Progenitor cell of endocrine pancreas (in vitro differentiated cells): ENCODE data around the gene SKI. TPM values are rescaled to one million over a fixed set of nuclear protein-coding genes. Genes with fewer than 3 reads are reported as not detected.
A peak's percentile ranks its signal among the peaks of the same experiment; 100 is the strongest.

Experiments
- DNase-seq: peaks from one replicate; pipeline ENCODE4 v3.0.0; 2021; ENCODE audit warnings: low spot score; ENCODE audit not compliant: unreplicated experiment
- H3K27ac Mint-ChIP-seq: 2 replicates; pipeline ENCODE4 v1.8.0; 2021; ENCODE audit warnings: mild to moderate bottlenecking, moderate library complexity, mixed read lengths
- H3K27me3 Mint-ChIP-seq: 2 replicates; pipeline ENCODE4 v1.8.0; 2021; ENCODE audit warnings: mixed read lengths
- H3K36me3 Mint-ChIP-seq: 2 replicates; pipeline ENCODE4 v1.8.0; 2022; ENCODE audit warnings: mixed read lengths; ENCODE audit not compliant: insufficient read depth
- H3K4me1 Mint-ChIP-seq: 2 replicates; pipeline ENCODE4 v1.8.0; 2021; ENCODE audit warnings: low read depth, mixed read lengths
- H3K4me3 Mint-ChIP-seq: 2 replicates; pipeline ENCODE4 v1.8.0; 2021; ENCODE audit warnings: low read depth, mild to moderate bottlenecking, moderate library complexity, mixed read lengths
- H3K9me3 Mint-ChIP-seq: 2 replicates; pipeline ENCODE4 v1.8.0; 2021; ENCODE audit warnings: low read depth, mixed read lengths
- total RNA-seq: library from RNA; stranded (reverse); gene quantifications from 2 replicates; pipeline ENCODE4 v1.2.1, GENCODE V29; 2021
- TF ChIP-seq, protein P1 (sequence below): fragments of 200-600 bp; sonication (generic); IDR thresholded peaks from one replicate; pipeline ENCODE4 v1.5.0; 2021; ENCODE audit warnings: antibody characterized with exemption, mild to moderate bottlenecking; ENCODE audit not compliant: unreplicated experiment

SKI gene
- total RNA-seq, 1 donor from 2014 or later = 56.2 TPM

- peaks cover 3% of the 10 kb centered on the region for H3K4me1 Mint-ChIP-seq
Measured at GRCh38 chr1:2320760-2321667, 92.9 kb downstream of the SKI start.

DNA sequence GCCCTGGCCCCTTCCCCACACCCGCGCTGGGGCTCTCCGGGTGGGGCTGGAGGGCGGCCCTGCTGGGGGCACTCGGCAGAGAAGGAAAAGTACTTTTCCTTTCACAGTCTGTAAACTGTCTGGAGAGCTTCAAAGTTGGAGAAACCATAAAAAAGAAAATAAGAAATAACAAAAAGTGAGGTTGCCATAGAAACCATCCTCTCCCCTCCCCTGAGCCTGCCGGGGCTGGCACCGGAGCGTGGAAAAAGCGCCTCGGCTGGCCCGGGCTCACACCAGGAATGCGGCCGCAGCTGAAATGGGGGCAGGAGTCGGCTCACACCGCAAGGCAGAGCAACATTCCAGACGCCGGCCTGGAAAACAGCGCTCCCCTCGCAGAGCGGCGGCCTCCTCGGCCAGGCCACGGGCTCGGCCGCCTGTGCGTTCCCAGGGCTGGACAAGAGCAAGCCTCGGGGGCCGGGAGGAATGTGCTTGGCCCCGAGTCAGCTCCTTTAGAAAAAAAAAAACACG is 94.0 kb downstream of the SKI start:
- H3K27me3 Mint-ChIP-seq = peaks cover 17% of the 10 kb centered on the region
- no peak overlapping the region for H3K4me3 Mint-ChIP-seq
- H3K27ac Mint-ChIP-seq = peak overlapping the region; percentile 69

More at GRCh38 chr1:2320760-2321667, 92.9 kb downstream of the SKI start:
- Mint-ChIP-seq H3K9me3 (no peaks in the 10 kb centered on the region), H3K27ac (no peak overlapping the region), H3K4me3 (no peak overlapping the region), H3K36me3 (no peaks in the 10 kb centered on the region), H3K27me3 (peaks cover 11% of the 10 kb centered on the region)
- DNase-seq = no peak
- TF ChIP-seq, protein P1, sequence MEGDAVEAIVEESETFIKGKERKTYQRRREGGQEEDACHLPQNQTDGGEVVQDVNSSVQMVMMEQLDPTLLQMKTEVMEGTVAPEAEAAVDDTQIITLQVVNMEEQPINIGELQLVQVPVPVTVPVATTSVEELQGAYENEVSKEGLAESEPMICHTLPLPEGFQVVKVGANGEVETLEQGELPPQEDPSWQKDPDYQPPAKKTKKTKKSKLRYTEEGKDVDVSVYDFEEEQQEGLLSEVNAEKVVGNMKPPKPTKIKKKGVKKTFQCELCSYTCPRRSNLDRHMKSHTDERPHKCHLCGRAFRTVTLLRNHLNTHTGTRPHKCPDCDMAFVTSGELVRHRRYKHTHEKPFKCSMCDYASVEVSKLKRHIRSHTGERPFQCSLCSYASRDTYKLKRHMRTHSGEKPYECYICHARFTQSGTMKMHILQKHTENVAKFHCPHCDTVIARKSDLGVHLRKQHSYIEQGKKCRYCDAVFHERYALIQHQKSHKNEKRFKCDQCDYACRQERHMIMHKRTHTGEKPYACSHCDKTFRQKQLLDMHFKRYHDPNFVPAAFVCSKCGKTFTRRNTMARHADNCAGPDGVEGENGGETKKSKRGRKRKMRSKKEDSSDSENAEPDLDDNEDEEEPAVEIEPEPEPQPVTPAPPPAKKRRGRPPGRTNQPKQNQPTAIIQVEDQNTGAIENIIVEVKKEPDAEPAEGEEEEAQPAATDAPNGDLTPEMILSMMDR = no peak

GRCh38 chr1:2322581-2323211 is 94.6 kb downstream of the SKI start:
- no peak for DNase-seq
- H3K27ac Mint-ChIP-seq = no peak overlapping the region
- TF ChIP-seq, protein P1 = no peak
- no peaks in the 10 kb centered on the region for H3K9me3 Mint-ChIP-seq
- H3K4me3 Mint-ChIP-seq = no peak overlapping the region
- H3K27me3 Mint-ChIP-seq = peaks cover 20% of the 10 kb centered on the region
- H3K36me3 Mint-ChIP-seq = no peaks in the 10 kb centered on the region
- peaks cover 3% of the 10 kb centered on the region for H3K4me1 Mint-ChIP-seq

More for the DNA sequence above, 94.0 kb downstream of the SKI start:
- Mint-ChIP-seq H3K9me3 (no peaks in the 10 kb centered on the region), H3K4me1 (peaks cover 3% of the 10 kb centered on the region), H3K36me3 (no peaks in the 10 kb centered on the region)
- peak; percentile 52 for DNase-seq
- TF ChIP-seq, protein P1 = no peak

DNA sequence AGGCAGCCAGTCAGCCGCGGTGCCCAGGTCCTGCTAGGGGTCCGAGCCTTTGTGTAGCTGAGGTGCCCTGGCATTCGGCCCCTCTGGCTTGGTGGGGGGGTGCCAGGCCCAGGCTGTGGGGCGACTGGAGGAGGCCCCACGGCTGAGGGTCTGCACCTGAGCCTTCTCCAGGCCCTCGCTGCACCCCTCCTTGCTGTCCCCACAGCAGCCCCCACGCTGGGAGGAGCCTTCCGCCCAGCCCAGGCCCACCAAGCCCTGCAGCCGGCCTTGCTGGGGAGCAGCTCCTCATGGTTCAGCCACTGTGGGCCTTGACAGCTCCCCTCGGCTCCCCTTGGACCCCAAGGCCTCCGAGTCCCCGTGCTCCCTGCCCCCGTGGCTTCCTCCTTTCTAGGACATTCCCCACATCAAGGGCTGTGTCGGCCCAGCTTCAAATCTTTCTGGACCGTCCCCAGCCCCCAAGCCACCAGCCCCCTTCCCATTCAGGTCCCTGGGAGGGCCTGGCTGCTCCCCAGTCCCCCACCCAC is 95.4 kb downstream of the SKI start:
- no peaks in the 10 kb centered on the region for H3K36me3 Mint-ChIP-seq
- TF ChIP-seq, protein P1 = no peak
- peaks cover 20% of the 10 kb centered on the region for H3K27me3 Mint-ChIP-seq
- no peaks in the 10 kb centered on the region for H3K9me3 Mint-ChIP-seq
- no peak for DNase-seq
- H3K27ac Mint-ChIP-seq = no peak overlapping the region
- H3K4me1 Mint-ChIP-seq = peaks cover 3% of the 10 kb centered on the region
- H3K4me3 Mint-ChIP-seq = no peak overlapping the region
